Mesothelial cell of epicardium (in vitro differentiated cells): ENCODE results near the gene UPK3B. TPM values are rescaled to one million over a fixed set of nuclear protein-coding genes. Genes with fewer than 3 reads are reported as not detected.
"Not testable (repeated sequence)": the region's sequence is repeated elsewhere in the genome, so short reads cannot be mapped to it uniquely, and the experiment has no call there.

Experiments
- DNase-seq, 2 experiments: peaks; one replicate each; pipeline ENCODE4 v3.0.0; 2021; ENCODE audit warnings: low spot score in 2 of 2; ENCODE audit not compliant: unreplicated experiment in 2 of 2
- H3K27ac Mint-ChIP-seq: 2 replicates; pipeline ENCODE4 v1.8.0; 2021; ENCODE audit warnings: mixed read lengths
- H3K27me3 Mint-ChIP-seq: 2 replicates; pipeline ENCODE4 v1.8.0; 2021; ENCODE audit warnings: low read depth, mixed read lengths
- H3K36me3 Mint-ChIP-seq: 2 replicates; pipeline ENCODE4 v1.8.0; 2021; ENCODE audit warnings: mixed read lengths
- H3K4me1 Mint-ChIP-seq: 2 replicates; pipeline ENCODE4 v1.8.0; 2021; ENCODE audit warnings: mixed read lengths
- H3K4me3 Mint-ChIP-seq: 2 replicates; pipeline ENCODE4 v1.8.0; 2021; ENCODE audit warnings: mild to moderate bottlenecking, moderate library complexity, mixed read lengths
- H3K9me3 Mint-ChIP-seq: 2 replicates; pipeline ENCODE4 v1.8.0; 2021; ENCODE audit warnings: mixed read lengths
- CTCF ChIP-seq: fragments of 200-600 bp; sonication (generic); IDR thresholded peaks from one replicate; pipeline ENCODE4 v1.5.0; 2021; ENCODE audit warnings: antibody characterized with exemption; ENCODE audit not compliant: unreplicated experiment
- total RNA-seq: library from RNA; stranded (reverse); gene quantifications from 3 replicates; pipeline ENCODE4 v1.2.1, GENCODE V29; 2021

UPK3B gene
- total RNA-seq, 1 donor from 2014 or later, result 50.1 TPM

GRCh38 chr7:76499924-76500241, 10.5 kb upstream of the UPK3B start:
- H3K27me3 Mint-ChIP-seq, H3K27ac Mint-ChIP-seq, H3K4me3 Mint-ChIP-seq: not testable (repeated sequence)

GRCh38 chr7:76502224-76502623, 8.1 kb upstream of the UPK3B start:
- H3K4me3 Mint-ChIP-seq, DNase-seq, H3K9me3 Mint-ChIP-seq, H3K27ac Mint-ChIP-seq, H3K4me1 Mint-ChIP-seq, H3K27me3 Mint-ChIP-seq, H3K36me3 Mint-ChIP-seq: not testable (repeated sequence)

More at GRCh38 chr7:76499924-76500241, 10.5 kb upstream of the UPK3B start:
- not testable (repeated sequence) for DNase-seq, H3K4me1 Mint-ChIP-seq, H3K9me3 Mint-ChIP-seq, H3K36me3 Mint-ChIP-seq

GRCh38 chr7:76502836-76503235, 7.5 kb upstream of the UPK3B start:
- H3K4me3 Mint-ChIP-seq, DNase-seq, H3K4me1 Mint-ChIP-seq, H3K9me3 Mint-ChIP-seq, H3K27me3 Mint-ChIP-seq, H3K27ac Mint-ChIP-seq, H3K36me3 Mint-ChIP-seq: not testable (repeated sequence)

GRCh38 chr7:76503244-76503643, 7.1 kb upstream of the UPK3B start:
- H3K4me3 Mint-ChIP-seq, result not testable (repeated sequence)

GRCh38 chr7:76504351-76505167, 5.8 kb upstream of the UPK3B start:
- H3K27me3 Mint-ChIP-seq, DNase-seq, H3K4me1 Mint-ChIP-seq, H3K4me3 Mint-ChIP-seq, H3K9me3 Mint-ChIP-seq, H3K27ac Mint-ChIP-seq, H3K36me3 Mint-ChIP-seq: not testable (repeated sequence)

More at GRCh38 chr7:76503244-76503643, 7.1 kb upstream of the UPK3B start:
- H3K27ac Mint-ChIP-seq, DNase-seq, H3K27me3 Mint-ChIP-seq, H3K9me3 Mint-ChIP-seq, H3K4me1 Mint-ChIP-seq, H3K36me3 Mint-ChIP-seq: not testable (repeated sequence)

- Mint-ChIP-seq H3K27me3 (no peaks in the 10 kb centered on the region), H3K36me3 (peaks cover 7% of the 10 kb centered on the region), H3K4me3 (no peak overlapping the region), H3K4me1 (peaks cover 5% of the 10 kb centered on the region), H3K27ac (no peak overlapping the region), H3K9me3 (peaks cover 4% of the 10 kb centered on the region)
- DNase-seq, result no peak
- TF ChIP-seq CTCF, result no peak
Observed at GRCh38 chr7:76505168-76506080, 4.9 kb upstream of the UPK3B start.

- no peak for TF ChIP-seq CTCF
- Mint-ChIP-seq H3K27ac (no peak overlapping the region), H3K4me1 (peaks cover 5% of the 10 kb centered on the region), H3K4me3 (no peak overlapping the region), H3K9me3 (peaks cover 4% of the 10 kb centered on the region), H3K27me3 (no peaks in the 10 kb centered on the region), H3K36me3 (peaks cover 7% of the 10 kb centered on the region)
- no peak for DNase-seq
Observed at GRCh38 chr7:76506081-76506440, 4.3 kb upstream of the UPK3B start.

GRCh38 chr7:76506643-76507042, 3.7 kb upstream of the UPK3B start:
- not testable (repeated sequence) for H3K27ac Mint-ChIP-seq, H3K9me3 Mint-ChIP-seq, H3K4me3 Mint-ChIP-seq, H3K4me1 Mint-ChIP-seq, H3K27me3 Mint-ChIP-seq, DNase-seq, H3K36me3 Mint-ChIP-seq
